ENCODE measurements around the gene ARHGAP26. TPM values are rescaled to one million over a fixed set of nuclear protein-coding genes. Genes with fewer than 3 reads are reported as not detected.

ARHGAP26 gene
- polyA plus RNA-seq, 1 donor (not counting 4 experiments of a cell fraction or from before 2014, with no cell fraction given) = 3.9 TPM

GRCh38 chr5:143114481-143114880, 344.3 kb downstream of the ARHGAP26 start:
- Histone ChIP-seq H3K27ac (ENCODE audit: control insufficient read depth, insufficient read depth, low read length) (no peak overlapping the region), H3K36me3 (ENCODE audit: control insufficient read depth in 2 of 2, extremely low read depth in 1 of 2, insufficient read depth in 2 of 2, low read length in 2 of 2) (no peaks in the 10 kb centered on the region), H2AFZ (ENCODE audit: control insufficient read depth, low read length) (no peak overlapping the region), H3K4me2 (ENCODE audit: control insufficient read depth, extremely low read depth, insufficient read depth, low read depth, low read length) (no peak overlapping the region), H3K9me1 (ENCODE audit: control insufficient read depth, extremely low read depth, insufficient read depth, low read length) (no peaks in the 10 kb centered on the region), H3K79me2 (ENCODE audit: control insufficient read depth, insufficient read depth, low read length) (no peaks in the 10 kb centered on the region), H4K20me1 (ENCODE audit: control insufficient read depth, extremely low read depth, insufficient read depth, low read length) (no peaks in the 10 kb centered on the region), H3K9ac (ENCODE audit: control insufficient read depth, extremely low read depth, insufficient read depth, low read length) (no peak overlapping the region), H3K9me3 (ENCODE audit: control insufficient read depth, low read depth, low read length) (no peaks in the 10 kb centered on the region), H3K4me1 (ENCODE audit: control insufficient read depth, extremely low read depth, insufficient read depth, low read length) (peaks cover 8% of the 10 kb centered on the region), H3K4me3 (ENCODE audit: control insufficient read depth in 2 of 3, extremely low read depth in 1 of 3, insufficient read depth in 2 of 3, low read depth in 1 of 3, low read length in 3 of 3) (no peak overlapping the region), H3K27me3 (ENCODE audit: control insufficient read depth, extremely low read depth, insufficient read depth, low read length) (no peaks in the 10 kb centered on the region)
- FAIRE-seq (peak; percentile 13), DNase-seq (ENCODE audit: low read depth, low spot score) (no peak)
- no peak for TF ChIP-seq EZH2 (IDR thresholded peaks at IDR 0.05; ENCODE audit: low read length)
- TF ChIP-seq, protein P1, sequence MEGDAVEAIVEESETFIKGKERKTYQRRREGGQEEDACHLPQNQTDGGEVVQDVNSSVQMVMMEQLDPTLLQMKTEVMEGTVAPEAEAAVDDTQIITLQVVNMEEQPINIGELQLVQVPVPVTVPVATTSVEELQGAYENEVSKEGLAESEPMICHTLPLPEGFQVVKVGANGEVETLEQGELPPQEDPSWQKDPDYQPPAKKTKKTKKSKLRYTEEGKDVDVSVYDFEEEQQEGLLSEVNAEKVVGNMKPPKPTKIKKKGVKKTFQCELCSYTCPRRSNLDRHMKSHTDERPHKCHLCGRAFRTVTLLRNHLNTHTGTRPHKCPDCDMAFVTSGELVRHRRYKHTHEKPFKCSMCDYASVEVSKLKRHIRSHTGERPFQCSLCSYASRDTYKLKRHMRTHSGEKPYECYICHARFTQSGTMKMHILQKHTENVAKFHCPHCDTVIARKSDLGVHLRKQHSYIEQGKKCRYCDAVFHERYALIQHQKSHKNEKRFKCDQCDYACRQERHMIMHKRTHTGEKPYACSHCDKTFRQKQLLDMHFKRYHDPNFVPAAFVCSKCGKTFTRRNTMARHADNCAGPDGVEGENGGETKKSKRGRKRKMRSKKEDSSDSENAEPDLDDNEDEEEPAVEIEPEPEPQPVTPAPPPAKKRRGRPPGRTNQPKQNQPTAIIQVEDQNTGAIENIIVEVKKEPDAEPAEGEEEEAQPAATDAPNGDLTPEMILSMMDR (optimal IDR thresholded peaks at IDR 0.05 in 1 of 3, IDR thresholded peaks at IDR 0.05 in 1 of 3, conservative IDR thresholded peaks at IDR 0.05 in 1 of 3; ENCODE audit: extremely low read depth in 1 of 3, insufficient read depth in 2 of 3, low read length in 3 of 3) = no peak
- dilution Hi-C loops (cut with MboI; ENCODE audit: extremely low pct_ligation_motif_present, low sequenced_read_pairs) = no loop called here

DNA sequence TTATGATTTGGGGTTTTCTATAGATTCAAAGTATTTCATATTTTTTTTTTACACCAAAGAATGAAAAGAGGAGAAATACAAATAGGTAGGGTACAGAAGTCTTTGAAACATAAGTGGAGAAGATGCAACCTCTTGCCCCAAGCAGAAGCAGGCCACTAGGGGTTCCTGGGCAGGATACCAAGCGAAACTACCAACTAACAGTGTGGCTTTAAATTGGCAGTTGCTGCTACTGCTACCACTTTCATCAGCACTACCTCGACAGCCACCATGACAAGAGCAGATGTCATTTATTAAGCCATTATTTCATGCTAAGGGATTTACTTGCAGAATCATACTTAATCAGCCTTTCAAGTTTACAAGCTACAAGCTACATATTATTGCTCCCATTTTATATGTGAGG, 345.2 kb downstream of the ARHGAP26 start:
- no peaks in the 10 kb centered on the region for H3K9me3 ChIP-seq (ENCODE audit: control insufficient read depth, low read depth, low read length)
- H3K27ac ChIP-seq (ENCODE audit: control insufficient read depth, insufficient read depth, low read length) = no peak overlapping the region
- TF ChIP-seq EZH2 (IDR thresholded peaks at IDR 0.05; ENCODE audit: low read length) = no peak
- TF ChIP-seq, protein P1 (optimal IDR thresholded peaks at IDR 0.05 in 1 of 3, IDR thresholded peaks at IDR 0.05 in 1 of 3, conservative IDR thresholded peaks at IDR 0.05 in 1 of 3; ENCODE audit: extremely low read depth in 1 of 3, insufficient read depth in 2 of 3, low read length in 3 of 3) = no peak
- H4K20me1 ChIP-seq (ENCODE audit: control insufficient read depth, extremely low read depth, insufficient read depth, low read length) = no peaks in the 10 kb centered on the region
- DNase-seq (ENCODE audit: low read depth, low spot score) (no peak), FAIRE-seq (no peak)
- no peaks in the 10 kb centered on the region for H3K79me2 ChIP-seq (ENCODE audit: control insufficient read depth, insufficient read depth, low read length)
- dilution Hi-C loops (cut with MboI; ENCODE audit: extremely low pct_ligation_motif_present, low sequenced_read_pairs) = no loop called here
- H3K36me3 ChIP-seq (ENCODE audit: control insufficient read depth in 2 of 2, extremely low read depth in 1 of 2, insufficient read depth in 2 of 2, low read length in 2 of 2) = no peaks in the 10 kb centered on the region
- H3K4me1 ChIP-seq (ENCODE audit: control insufficient read depth, extremely low read depth, insufficient read depth, low read length) = peaks cover 8% of the 10 kb centered on the region
- H3K4me3 ChIP-seq (ENCODE audit: control insufficient read depth in 2 of 3, extremely low read depth in 1 of 3, insufficient read depth in 2 of 3, low read depth in 1 of 3, low read length in 3 of 3) = no peak overlapping the region
- H3K9ac ChIP-seq (ENCODE audit: control insufficient read depth, extremely low read depth, insufficient read depth, low read length) = no peak overlapping the region
- H3K9me1 ChIP-seq (ENCODE audit: control insufficient read depth, extremely low read depth, insufficient read depth, low read length) = no peaks in the 10 kb centered on the region
- no peak overlapping the region for H3K4me2 ChIP-seq (ENCODE audit: control insufficient read depth, extremely low read depth, insufficient read depth, low read depth, low read length)
- H3K27me3 ChIP-seq (ENCODE audit: control insufficient read depth, extremely low read depth, insufficient read depth, low read length) = no peaks in the 10 kb centered on the region
- no peak overlapping the region for H2AFZ ChIP-seq (ENCODE audit: control insufficient read depth, low read length)

Data from keratinocyte (primary cell).